Measurements from ENCODE around the gene NFILZ.

NFILZ gene, protein sequence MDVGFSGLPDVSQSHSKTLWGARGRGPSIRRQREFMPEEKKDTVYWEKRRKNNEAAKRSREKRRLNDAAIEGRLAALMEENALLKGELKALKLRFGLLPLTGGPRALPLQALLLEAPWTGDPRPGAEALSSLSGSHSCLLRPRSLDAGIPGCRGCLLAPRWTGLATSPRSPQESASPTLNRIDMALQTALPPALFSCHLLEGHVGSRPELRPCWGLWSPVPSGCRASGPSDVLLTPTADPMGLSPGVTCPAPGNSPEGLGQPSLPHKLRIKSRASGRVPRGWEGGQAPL

DNA sequence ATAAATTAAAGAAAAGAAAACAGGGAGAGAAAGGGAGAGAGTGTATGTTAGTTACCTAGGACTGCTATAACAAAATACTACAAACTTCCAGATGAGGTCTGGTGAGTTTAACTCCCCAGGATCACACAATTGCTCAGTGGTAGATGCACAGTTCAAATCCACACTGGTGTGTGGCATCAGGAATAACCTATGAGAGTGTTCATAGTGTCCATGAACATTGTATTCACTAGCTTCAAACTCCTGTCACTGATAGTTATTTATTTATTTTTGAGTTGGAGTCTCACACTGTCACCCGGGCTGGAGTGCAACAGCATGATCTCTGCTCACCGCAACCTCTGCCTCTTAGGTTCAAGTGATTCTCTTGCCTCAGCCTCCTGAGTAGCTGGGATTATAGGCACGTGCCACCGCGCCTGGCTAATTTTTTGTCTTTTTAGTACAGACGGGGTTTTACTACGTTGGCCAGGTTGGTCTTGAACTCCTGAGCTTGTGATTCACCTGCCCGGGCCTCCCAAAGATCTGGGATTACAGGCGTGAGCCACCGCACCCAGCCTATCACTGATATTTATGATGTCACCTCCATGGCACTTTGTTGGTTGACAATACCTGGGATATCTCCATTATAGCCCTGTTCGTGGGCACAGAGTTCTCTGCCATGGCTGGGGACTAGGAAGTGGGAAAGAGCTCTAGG lies at the start of gene NFILZ:
NFILZ (plus strand) TSS at position 638 of the 688 bp plus-strand sequence. CDS start 46,133 bp downstream, outside the sequence.
- no peak for DNase-seq

DNA sequence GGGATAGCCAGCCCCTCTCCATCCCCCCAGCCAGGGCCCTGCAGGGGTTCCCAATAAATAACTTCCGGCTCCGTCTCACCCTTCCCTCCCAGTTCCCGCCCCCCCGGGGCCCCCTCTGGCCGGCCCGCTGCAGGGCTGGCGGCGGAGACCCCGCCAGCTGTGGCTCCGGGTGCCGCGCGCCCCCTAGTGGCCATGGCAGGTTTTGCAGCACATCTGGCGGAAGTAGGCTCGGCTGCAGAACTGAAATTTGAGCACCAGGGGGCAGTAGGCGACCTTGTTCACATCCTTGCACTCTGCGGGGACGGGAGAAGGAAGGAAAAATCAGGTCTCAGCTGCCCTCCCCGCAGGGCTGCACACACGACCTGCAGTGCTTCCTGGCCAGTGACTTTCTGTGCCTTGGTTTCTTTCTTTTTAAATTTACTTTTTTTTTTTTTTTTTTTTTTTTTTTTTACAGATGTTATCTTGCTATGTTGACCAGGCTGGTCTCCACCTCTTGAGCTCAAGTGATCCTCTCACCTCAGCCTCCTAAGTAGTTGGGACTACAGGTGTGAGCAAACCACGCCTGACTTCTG lies 49.6 kb upstream of the NFILZ start:
- DNase-seq = no peak

DNA sequence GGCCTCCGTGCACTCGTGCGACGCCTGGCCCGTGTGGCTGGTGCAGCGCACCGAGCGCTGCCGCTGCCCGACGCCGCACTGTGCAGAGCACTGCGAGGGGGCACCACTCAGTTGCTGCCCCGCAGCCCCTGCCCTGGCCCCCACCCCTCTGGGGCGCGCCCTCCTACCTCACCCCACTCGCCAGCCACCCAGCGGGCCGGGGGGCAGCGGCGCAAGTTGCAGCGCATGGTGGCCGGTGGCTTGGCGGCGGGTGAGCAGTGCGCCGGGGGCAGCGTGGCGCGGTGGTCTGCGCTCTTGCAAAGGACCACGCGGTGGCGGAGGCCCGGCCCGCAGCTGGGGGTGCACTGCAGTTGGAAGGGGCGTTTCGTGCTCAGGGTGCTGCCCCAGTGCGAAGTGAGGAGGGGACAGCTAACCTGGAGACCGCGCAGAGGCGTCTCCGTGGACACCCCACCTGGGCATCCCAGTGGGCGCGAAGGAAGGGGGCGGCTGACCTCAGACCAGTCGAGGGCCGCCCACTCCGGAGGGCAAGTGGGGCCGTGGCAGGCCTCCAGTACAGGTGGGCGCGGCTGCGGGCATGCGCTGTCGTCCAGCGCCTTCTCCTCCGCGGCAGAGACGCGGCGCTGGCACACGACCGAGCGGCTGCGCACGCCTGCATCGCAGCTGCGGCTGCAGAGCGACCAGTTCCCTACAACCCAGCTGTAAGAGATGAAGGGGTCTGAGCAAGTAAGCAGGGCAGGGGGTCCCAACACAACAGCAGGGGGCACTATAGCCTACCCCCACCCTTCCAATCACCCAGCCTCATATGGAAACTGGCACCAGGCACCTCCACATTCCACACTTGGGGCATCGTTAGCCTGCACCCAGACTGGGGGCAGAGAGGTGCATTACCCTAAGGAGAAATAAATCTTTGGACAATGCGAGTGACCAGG lies 45.2 kb upstream of the NFILZ start:
- no peak for DNase-seq

DNA sequence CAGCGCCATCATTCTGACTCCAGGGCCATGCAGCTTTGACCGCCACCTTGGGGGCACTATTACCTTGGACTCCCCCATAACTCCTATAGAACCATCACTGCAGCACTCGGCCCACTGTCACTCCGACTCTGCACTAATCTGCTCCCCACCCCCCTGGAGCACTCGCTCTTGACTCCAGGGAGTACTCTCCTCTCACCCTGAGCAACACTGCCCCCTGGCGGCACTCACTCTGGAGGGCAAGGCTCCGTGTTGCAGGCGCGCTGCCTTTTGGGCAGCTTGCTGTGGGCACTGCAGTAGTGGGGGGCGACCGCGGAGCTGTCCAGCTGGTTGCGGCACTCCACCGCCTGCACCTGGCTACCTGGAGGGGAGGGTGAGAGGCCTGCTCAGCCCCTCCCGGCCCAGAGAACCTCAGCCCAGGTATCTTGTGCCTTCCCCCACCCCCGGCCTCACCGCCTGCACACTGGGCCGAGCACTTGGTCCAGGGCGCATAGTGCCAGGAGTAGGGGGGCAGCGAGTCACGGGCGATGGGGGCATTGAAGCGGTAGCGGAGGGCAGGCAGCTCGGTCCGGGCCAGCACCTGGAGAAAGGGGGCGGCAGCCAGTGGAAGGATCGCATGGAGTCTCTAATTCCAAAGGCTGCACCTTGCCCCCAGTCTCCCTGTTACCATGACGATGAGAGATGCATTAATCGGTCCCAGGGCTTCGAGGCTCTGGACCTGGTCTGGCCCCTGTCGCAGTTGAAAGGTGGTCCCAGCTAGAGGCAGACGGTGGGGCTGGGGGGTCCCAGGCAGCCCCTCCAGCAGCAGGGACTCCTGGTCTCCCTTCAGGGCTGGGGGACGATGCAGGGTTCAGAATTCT lies 44.3 kb upstream of the NFILZ start:
- no peak for DNase-seq

DNA sequence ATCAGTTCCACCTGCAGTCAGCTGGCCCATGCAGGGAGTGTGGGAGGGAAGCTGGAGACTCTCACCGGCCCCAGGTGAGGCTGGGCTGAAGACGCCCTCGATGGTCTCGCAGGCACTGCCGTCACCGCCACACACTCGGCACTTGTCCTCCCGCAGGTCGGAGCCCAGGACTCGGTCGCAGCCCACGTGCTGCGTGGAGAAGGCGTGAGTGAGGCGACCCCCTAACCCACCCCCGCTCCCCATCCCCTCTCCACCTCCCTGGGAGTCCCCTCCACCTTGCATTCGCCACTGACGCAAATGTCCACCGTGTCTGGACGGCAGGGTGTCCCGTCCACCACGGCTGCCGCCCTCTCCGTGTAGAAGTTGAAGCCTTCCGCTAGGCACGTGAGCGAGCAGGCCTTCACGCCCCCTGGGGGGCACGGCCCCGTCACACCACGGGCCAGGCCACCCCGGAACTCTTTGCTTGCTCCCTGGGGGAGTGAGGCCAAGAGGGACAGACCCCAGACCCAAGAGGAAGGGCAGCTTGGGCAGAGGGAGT lies 41.2 kb upstream of the NFILZ start:
- DNase-seq = no peak

DNA sequence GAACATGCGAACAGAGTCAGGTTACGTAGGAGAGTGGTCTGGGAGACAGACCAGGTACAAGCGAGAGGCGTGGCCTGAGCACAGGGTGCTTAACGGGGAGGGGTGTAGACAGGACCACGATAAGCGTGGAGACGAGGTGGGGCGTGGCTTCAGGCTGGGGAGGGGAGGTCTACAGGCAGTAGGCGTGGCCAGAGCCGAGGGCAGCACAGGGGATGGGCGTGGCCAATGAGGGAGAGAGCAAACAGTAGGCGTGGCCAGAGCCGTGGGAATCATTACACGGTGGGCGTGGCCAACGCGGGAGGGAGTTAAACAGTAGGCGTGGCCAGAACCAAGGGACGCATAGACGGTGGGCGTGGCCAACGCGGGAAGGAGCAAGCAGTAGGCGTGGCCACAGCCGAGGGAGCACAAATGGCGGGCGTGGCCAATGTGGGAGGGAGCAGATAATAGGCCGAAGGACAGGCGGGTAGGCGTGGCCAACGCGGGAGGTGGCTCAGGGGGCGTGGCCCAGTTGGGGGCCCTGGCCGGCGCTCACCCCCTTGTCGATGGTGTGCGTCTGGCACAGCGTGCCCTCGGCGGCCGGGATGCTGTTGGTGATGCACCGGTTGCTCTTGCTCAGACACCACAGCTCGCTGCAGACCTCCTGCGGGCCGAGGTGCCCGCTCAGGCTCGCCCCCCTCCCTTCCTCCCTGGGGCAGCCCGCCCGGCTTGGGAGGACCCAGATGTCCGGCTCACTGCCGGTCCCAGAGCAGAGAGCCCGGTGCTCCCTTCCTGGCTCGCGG lies 38.0 kb upstream of the NFILZ start:
- no peak for DNase-seq

DNA sequence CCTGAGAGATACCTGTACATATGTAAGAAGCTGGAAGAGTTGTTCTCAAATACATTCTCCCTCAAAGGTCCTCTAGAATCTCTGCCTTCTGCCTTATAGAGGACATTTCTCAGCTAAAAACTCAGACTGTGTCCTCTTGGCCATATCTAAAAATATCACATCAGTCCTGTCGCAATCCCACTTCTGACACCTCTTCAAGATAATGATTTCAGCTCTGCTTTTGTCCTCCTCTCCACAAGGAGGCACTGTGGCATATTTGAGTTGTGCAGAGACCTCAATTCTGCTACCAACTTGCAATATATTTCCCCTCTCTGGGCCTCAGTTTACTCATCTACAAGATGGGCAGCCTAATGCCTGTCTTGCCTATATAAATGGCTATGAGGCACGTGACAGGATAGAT lies 36.5 kb upstream of the NFILZ start:
- no peak for DNase-seq

DNA sequence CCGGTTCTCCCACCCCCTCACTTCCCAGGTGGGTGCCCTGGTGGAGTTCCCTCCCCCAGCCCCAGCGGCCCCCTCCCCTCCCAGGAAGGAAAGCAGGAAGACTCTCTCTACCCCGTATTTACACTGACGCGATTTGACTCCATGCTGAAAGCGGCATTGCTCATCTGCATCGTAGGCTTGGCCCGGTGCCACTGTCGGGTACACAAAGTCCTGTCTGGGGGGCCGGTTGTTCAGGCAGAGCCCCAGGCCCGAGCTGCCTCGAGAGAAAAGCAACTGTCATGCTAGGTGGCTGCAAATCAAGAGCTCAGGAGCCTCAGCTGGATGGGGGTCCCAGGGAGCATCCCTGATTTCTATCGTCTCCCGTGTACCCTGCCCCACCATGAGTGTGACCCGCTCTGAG lies 34.8 kb upstream of the NFILZ start:
- no peak for DNase-seq

DNA sequence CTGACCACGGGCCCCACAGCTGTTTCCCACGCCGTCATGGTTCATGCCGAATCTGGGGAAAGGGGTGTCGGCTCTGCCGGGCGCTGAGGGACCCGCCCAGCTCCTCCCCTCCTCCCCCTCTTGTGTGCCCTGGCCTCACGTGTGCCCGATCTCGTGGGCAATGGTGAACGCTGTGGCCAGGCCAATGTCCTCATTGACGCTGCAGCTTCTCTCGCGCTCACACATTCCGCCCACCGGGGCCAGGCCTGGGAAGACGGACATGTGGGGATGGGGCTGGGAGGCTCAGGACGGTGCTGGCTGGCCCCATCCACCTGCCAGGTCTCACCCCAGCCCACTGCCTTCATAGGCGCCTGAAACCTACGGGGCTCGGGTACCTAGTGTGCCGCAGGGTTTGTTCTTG lies 34.3 kb upstream of the NFILZ start:
- no peak for DNase-seq

DNA sequence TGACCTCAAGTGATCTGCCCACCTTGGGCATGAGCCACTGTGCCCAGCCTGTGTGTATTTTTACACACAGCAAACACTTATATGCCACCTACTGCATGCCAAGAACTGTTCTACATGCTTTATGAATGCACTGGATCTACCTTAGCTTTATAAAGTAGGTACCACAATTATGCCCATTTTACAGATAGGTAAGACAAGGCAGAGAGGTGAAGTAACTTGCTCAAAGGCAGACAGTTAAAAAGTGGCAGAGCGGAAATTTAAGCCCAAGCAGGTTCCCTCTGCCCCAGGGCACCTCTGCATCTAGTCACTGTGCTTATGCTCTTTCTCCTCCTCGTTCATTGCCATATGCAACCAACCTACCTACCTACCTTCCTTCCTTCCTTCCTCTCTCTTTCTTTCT lies 30.4 kb upstream of the NFILZ start:
- no peak for DNase-seq

DNA sequence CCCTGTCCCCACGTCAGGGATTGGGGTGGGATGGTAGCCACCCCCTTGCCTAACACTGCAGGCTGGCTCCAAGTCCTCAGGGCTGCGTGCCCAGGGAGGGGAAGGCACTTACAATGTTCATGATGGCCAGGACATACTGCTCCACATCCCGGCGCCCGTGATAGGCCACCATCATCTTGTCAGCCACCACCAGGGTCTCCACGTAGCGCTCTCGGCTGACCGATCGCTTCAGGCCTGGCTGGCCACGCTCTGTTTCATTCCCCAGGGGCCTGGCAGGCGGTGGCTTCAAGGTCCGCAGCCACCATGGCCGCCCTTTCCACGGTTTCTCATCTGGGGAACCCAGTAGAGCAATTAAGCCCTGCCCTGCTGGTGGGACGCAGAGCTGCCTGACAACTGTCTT lies 29.6 kb upstream of the NFILZ start:
- DNase-seq = no peak

DNA sequence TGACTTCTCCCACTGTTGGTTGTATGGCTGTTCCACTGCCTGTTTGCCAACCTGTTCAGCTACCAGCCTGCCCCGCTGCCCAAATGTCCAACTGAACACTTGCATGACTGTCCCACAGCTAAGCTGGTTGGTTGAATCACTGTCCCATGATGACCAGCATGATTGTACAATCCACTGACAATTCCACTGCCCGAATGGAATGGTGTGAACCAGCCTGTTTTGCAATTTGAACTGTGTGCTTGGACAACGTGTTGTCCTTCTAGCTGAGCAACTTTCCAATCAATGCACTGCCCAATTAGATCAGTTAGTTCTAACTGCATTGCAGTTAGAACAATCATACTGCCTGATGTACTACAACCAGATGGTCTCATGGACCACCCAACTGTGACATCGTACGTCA lies 28.6 kb upstream of the NFILZ start:
- DNase-seq = no peak

DNA sequence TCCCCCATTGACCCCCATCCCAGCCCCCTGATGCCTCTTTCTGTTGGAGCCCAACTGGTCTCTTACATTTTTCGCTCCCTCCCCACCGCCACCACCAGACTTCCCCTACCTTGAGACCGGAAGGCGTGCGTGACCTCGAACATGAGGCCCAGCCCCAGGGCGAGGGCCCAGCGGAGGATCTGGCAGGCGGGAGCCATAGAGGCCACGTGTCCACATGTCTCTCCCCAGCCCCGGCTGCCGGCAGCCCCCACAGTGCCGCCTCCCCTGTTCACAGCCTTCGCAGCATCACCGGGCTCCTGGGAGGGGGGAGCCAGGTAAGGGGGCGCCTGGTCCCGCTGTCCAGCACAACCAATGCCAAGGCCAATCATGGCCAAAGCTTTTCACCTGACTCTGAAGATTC lies 24.9 kb upstream of the NFILZ start:
- DNase-seq = no peak

DNA sequence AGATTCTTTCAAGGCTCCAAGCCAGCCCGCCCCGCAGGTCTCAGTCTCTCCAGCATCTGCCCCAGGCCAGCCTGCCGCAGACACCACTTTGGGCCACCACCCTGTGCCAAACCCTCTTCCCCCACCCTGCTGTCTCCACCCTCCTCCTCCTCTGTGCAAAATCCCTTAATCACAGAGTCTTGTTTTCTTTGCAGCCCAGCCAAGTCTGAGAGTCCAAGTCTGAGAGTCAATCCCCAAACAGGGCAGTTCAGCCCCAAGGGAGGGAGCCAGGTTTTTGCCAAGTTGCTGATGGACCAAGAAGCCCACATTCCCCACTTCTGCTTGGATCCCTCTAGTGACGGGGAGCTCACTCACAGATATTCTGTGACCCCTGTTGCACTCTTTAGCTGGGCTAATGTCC lies 23.0 kb upstream of the NFILZ start:
- DNase-seq = no peak

DNA sequence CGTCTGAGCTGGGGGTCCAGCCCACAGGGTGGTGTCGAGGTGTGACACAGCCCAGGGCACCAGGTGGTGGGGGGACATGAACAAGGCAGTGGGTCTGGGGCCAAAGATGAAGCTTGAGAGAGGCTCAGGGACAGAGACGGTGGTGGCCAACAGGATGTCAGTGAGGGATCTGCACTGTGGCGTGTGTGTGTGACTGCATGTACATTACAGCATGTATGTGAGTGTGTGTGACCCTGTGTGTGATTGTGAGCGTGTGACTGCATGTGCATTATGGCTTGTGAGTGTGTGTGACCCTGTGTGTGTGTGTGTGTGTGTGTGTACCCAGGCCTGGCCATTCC lies 21.5 kb upstream of the NFILZ start:
- no peak for DNase-seq

DNA sequence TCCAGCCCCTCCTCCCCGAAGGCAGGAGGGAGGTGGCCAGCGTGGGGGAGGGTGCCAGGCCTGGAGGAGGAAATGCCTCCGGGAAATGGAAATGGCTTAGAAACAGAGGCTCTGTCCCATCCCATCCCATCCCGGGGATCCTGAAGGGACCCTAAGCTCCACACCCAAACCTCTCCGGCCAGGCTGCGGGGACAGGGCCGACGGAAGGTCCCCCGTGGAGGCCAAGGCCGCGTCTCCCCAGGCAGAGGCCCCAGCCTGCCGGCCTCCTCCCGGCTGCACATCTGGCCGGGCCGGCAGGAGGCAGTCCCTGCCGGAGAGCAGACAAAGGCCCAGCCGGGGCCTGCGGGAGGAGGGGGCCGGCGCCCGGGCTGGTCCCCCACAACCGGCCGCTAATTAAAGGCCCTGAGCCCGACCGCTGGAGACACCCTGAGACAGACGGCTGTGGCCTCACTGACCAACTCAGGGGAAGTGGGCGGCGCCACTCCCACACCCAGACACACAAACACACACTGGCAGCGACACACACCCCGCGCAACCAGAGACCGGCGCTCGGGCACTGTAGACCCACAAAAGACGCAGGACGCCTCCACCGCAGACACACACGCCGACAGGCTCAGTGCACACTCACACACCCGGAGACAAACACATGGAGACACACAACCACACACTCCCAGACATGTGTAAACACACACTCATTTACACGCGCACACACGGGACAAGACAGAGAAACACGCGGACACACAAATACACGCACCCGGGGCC lies 21.0 kb upstream of the NFILZ start:
- DNase-seq = no peak

DNA sequence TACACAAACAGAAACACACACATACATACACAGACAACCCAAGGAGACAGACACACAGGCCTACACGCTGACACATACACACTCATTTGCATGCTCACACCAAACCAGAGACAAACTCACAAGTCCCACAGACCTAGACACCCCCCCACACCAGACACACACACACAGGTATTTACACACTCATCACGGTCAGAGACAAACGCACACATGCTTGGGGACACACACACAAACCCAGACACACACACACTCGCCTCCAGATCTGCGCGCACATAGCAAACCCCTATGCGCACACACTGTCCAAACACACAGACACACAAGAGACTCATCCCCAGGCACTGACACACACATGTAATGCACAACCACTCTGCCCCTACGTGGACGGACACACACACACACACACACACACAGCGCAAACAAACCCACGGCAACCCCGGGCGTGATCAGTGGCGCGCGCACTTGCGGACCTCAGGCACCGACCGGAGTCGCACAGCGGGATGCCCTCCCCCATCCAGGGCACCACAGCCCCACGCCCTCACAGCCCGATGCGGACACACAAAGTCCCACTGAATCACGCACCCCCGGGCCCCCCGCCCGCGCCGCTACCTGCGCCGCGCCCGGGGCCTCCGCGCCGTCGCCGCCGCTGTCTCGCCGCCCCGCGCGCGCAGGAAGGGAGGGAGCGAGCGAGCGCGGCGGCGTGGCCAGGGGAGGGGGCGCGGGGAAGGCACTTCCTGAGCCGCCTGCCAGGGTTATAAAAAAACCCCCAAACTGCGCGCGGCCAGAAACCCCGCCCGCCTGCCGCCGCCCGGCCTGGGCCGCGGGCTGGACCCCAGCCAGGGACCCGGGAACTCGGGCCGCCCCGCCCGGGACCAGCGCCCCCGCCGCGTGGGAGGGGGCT lies 20.1 kb upstream of the NFILZ start, which contains the start of gene ADAMTS10:
ADAMTS10 (minus strand) TSS at position 675 of the 895 bp plus-strand sequence. CDS start 5,005 bp downstream, outside the sequence.
- DNase-seq = no peak

DNA sequence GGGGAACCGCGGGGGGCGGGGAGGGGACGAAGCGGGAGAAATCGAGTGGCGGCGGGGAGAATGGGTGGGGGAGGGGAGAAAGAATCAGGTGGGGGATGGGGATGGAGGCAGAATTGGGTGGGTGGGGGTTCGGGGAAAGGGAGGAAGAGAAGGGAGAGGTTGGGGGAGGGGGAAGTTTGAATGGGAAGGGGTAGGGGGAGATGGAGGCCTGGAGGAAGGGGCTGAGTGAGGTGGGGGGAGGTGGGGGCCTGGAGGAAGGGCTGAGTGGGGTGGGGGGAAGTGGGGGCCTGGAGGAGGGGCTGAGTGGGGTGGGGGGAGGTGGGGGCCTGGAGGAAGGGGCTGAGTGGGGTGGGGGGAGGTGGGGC lies 19.5 kb upstream of the NFILZ start:
- no peak for DNase-seq

DNA sequence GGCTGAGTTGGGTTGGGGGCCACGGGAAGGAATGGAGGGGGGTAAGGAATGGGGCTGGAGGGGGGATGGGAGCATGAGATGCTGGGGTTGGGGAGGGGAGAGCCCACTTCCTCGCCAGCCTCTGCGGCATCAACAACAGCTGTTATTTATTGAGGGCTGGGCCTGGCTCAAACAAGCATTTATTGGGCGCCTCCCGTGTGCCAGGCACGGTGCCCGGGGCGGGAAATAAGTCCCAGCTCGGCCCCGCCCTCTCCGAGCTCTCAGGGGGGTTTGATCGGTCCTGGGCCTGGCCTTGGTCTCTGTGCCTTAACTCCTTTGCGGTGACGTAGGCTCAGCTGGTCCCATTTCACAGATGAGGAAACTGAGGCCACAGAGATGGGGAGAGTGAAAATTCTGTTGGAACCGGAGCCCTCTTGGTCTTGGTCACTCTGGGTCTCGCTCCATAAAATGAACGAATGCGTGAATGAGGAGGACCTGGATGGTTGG lies 19.0 kb upstream of the NFILZ start:
- DNase-seq = no peak
